Skin epidermis (tissue), 12 donors: ENCODE results near the gene TBC1D5.
"Not testable (repeated sequence)": the region's sequence is repeated elsewhere in the genome, so short reads cannot be mapped to it uniquely, and the experiment has no call there.

Source experiments
- H3K27ac ChIP-seq, 21 experiments: fragments of 200-600 bp; sonication (generic) in 11 of 21; one replicate each; pipeline ENCODE4 v1.5.0; 2020; ENCODE audit warnings: mild to moderate bottlenecking in 3 of 21, inconsistent platforms in 2 of 21, moderate library complexity in 2 of 21
- H3K4me3 ChIP-seq, 7 experiments: fragments of 200-600 bp; sonication (generic) in 2 of 7; one replicate each; pipeline ENCODE4 v1.5.0; 2020; ENCODE audit warnings: inconsistent platforms in 2 of 7, mild to moderate bottlenecking in 2 of 7, moderate library complexity in 1 of 7

TBC1D5 gene

GRCh38 chr3:17742102-17742879 is at the start of gene TBC1D5:
TSS of gene TBC1D5 (minus strand) at chr3:17742631. CDS start at chr3:17508570, 234,061 bp downstream.
- Histone ChIP-seq H3K27ac (peak within 1 kb of the TSS; percentile 88 to 100 (median 97)), H3K4me3 (peak within 1 kb of the TSS; percentile 70 to 88 (median 81))

DNA sequence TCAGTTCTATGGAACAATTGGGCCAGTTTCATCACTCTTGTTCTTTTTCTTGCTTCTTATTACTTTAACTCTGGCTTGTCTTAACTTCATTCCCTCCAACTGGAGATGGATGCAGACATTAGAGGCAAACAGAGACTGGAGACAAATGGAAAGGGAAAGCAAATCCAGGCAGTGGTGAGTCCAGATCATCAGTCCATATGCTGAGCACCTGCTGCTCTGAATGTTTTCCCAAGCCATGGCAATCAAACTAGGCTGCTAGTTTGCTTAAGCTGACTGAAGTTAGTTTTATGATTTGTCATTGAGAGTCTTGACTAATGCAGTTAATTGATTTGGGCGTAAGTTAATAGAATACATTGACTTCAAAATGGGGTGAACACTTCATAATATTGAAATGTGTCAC is 41.0 kb upstream of the TBC1D5 start:
- H3K27ac ChIP-seq: no peak overlapping the region
- H3K4me3 ChIP-seq: no peak overlapping the region

GRCh38 chr3:17782751-17783150 is 40.3 kb upstream of the TBC1D5 start:
- H3K27ac ChIP-seq: no peak overlapping the region

DNA sequence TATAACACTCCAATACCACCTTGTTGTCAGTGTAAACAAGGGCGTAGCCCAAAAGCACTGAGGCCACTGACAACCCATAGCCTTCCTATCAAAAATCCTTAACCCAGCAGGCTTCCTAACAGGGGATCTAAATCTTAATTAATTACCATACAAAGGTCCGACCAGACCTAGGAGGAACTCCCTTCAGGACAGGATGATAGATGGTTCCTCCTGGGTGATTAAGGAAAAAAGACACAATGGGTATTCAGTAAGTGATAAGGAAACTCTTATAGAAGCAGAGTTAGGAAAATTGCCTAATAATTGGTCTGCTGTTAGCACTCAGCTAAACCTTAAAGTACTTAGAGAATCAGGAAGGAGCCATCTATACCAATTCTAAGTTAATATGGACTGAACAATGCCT is 37.9 kb upstream of the TBC1D5 start:
- not testable (repeated sequence) for H3K4me3 ChIP-seq, H3K27ac ChIP-seq

More at GRCh38 chr3:17782751-17783150, 40.3 kb upstream of the TBC1D5 start:
- no peak overlapping the region for H3K4me3 ChIP-seq

- not testable (repeated sequence) for H3K27ac ChIP-seq, H3K4me3 ChIP-seq
Observed at GRCh38 chr3:17779304-17780250, 37.1 kb upstream of the TBC1D5 start.

DNA sequence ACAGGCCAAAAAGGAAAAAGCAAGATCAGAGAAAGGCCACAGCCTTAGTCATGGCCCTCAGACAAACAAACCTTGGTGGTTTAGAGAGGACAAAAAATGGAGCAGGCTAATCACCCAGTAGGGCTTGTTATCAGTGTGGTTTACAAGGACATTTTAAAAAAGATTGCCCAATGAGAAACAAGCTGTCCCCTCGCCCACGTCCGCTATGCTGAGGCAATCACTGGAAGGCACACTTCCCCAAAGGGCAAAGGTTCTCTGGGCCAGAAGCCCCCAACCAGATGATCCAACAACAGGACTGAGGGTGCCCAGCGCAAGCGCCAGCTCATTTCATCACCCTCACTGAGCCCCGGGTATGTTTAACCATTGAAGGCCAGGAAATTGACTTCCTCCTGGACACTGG is 34.9 kb upstream of the TBC1D5 start:
- not testable (repeated sequence) for H3K27ac ChIP-seq, H3K4me3 ChIP-seq

DNA sequence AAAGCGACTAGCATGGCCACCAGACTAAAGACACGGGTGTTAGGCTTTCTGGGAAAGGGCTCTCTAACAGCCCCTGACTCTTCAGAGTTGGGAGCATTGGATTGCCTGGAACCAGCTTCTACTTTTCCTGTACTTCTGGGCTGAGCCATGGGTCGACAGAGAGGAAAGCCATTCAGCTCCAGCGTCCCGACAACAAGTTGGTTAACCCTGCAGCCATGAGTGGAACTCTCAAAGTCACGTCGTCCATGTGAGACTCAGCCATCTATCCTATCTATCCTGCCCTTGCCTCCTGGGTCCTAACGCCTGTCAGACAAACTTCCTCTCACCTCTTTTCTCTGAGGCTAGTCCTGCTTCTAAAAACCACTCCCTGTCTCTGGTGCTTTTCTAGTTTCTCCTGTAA is 32.6 kb upstream of the TBC1D5 start:
- H3K4me3 ChIP-seq: peak overlapping the region in 1 of 7 experiments; percentile 8
- H3K27ac ChIP-seq: no peak overlapping the region

- not testable (repeated sequence) for H3K27ac ChIP-seq, H3K4me3 ChIP-seq
Observed at GRCh38 chr3:17774180-17774910, 31.9 kb upstream of the TBC1D5 start.

GRCh38 chr3:17772556-17772955 is 30.1 kb upstream of the TBC1D5 start:
- H3K4me3 ChIP-seq: no peak overlapping the region
- no peak overlapping the region for H3K27ac ChIP-seq

- Histone ChIP-seq H3K4me3 (no peak overlapping the region), H3K27ac (no peak overlapping the region)
Observed at GRCh38 chr3:17771177-17772017, 29.0 kb upstream of the TBC1D5 start.

DNA sequence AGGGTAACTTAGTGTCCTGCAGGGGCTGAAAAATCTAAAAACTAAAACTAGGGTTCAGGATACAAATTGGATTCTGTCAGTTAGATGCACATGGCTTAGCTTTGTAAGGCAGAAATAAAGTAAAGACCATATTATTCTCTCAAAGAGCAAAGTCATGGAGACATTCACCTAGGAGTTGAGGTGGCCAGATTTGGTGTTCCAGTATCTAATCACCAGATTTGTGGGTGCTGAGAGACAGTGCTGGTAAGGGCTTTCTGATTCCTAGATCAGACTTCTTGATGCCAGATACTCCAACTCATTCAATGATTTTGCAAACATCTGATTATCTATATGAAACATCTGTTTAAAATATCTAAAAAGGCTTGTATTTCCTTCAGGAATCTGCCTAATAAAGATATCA is 28.3 kb upstream of the TBC1D5 start:
- Histone ChIP-seq H3K27ac (no peak overlapping the region), H3K4me3 (no peak overlapping the region)

- no peak overlapping the region for H3K27ac ChIP-seq
- H3K4me3 ChIP-seq: no peak overlapping the region
Observed at GRCh38 chr3:17765819-17766472, 23.5 kb upstream of the TBC1D5 start.

DNA sequence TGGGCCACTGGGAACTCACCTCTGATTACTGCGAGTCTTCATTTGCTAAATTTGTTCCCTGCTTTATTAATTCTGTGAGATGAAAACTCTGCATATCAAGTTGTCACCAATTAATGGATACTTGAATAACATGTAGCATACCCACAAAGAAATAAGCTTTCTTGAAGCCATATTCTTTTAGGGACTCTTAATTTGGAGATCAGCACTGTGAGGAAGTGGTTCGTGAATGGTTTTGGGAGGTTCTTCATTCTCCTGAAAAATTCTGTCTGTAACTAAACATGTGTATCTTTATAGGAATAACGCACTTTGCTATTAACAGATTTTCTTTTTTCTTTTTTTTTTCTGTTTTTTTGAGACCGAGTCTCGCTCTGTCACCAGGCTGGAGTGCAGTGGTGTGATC is 19.1 kb upstream of the TBC1D5 start:
- no peak overlapping the region for H3K4me3 ChIP-seq
- H3K27ac ChIP-seq: no peak overlapping the region

DNA sequence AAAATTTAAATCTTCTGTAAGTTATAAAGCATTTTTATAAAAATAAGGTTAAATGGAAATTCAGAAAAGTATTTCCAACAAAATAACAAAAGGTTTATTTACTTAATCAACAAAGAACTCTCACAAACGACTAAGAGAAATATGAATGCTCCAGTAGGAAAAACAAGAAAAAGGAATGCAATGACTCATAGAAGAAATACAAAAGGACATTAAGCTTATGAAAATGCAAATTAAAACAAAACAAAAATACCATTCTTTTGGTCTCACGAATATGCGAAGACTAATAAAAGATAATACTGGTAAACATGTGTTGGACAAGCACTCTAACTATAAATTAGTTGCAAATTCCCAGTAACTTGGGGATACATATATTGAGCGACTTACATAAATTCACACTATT is 17.5 kb upstream of the TBC1D5 start:
- no peak overlapping the region for H3K27ac ChIP-seq
- H3K4me3 ChIP-seq: no peak overlapping the region

- Histone ChIP-seq H3K4me3 (no peak overlapping the region), H3K27ac (no peak overlapping the region)
Observed at GRCh38 chr3:17755836-17756235, 13.4 kb upstream of the TBC1D5 start.

DNA sequence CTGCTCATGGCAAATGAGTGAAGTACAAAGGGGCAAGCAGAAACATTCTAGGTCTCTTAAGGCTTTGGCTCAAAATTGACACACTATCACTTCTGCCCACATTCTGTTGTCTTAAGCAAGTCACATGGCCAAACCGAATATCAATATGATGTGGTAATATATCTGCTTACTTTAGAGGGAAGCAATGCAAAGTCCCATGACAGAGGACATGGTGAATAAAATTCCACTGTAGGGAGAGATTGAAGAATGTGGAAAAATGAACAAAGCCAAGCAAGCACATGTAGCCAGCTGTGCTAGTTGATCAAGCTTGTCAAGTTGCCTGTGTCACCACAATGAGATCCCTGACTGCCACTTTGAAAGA is 11.2 kb upstream of the TBC1D5 start:
- Histone ChIP-seq H3K27ac (no peak overlapping the region), H3K4me3 (no peak overlapping the region)

GRCh38 chr3:17752876-17753631 is 10.6 kb upstream of the TBC1D5 start:
- no peak overlapping the region for H3K4me3 ChIP-seq
- H3K27ac ChIP-seq: peak overlapping the region in 1 of 21 experiments; percentile 19

DNA sequence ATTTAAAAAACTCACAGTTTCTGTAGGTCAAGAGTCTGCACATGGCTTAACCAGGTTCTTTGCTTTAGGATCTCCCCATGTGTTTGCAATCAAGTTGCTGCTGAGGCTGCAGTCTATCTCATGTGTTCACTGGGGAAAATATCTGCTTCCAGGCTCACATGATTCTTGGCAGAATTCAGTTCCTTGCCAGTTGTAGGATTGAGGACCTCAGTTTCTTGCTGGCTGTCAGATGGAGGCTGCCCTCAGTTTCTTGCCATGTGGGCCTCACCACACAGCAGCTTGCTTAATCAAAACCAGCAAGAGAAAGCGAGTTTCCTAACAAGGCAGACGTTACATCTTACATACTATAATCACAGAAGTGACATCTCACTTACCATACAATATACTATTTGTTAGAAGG is 10.0 kb upstream of the TBC1D5 start:
- H3K4me3 ChIP-seq: no peak overlapping the region
- H3K27ac ChIP-seq: peak overlapping the region in 1 of 21 experiments; percentile 19
